ENCODE results near the gene BBS10. TPM values are rescaled to one million over a fixed set of nuclear protein-coding genes. Genes with fewer than 3 reads are reported as not detected.
A peak's percentile ranks its signal among the peaks of the same experiment; 100 is the strongest.

BBS10 gene
- total and polyA plus RNA-seq, 2 of the 13 experiments (the other 11 are each of a cell fraction or from before 2014, with no cell fraction given) = 4.9 to 7.4 TPM

- TF ChIP-seq, protein P1, sequence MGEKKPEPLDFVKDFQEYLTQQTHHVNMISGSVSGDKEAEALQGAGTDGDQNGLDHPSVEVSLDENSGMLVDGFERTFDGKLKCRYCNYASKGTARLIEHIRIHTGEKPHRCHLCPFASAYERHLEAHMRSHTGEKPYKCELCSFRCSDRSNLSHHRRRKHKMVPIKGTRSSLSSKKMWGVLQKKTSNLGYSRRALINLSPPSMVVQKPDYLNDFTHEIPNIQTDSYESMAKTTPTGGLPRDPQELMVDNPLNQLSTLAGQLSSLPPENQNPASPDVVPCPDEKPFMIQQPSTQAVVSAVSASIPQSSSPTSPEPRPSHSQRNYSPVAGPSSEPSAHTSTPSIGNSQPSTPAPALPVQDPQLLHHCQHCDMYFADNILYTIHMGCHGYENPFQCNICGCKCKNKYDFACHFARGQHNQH (CRISPR knock-in tag; IDR thresholded peaks at IDR 0.05) = peak; percentile 62; the same call in 1 of the 2 replicates
- TF ChIP-seq ARID2 (CRISPR knock-in tag; IDR thresholded peaks at IDR 0.05; ENCODE audit: borderline replicate concordance) (no peak), EHMT2 (IDR thresholded peaks at IDR 0.05; ENCODE audit: borderline replicate concordance, low read depth, low read length) (no peak), GTF3A (CRISPR knock-in tag; conservative IDR thresholded peaks at IDR 0.05) (peak; percentile 30; the same call in 1 of the 2 replicates), ZBTB42 (CRISPR knock-in tag; IDR thresholded peaks at IDR 0.05) (no peak), ZHX2 (IDR thresholded peaks at IDR 0.05; ENCODE audit: low read depth) (no peak), ZHX2 (CRISPR knock-in tag; IDR thresholded peaks at IDR 0.05; ENCODE audit: borderline replicate concordance) (0 out of 2 replicates have a peak, but pooled peaks have one; percentile 75), ZFX (CRISPR knock-in tag; IDR thresholded peaks at IDR 0.05; ENCODE audit: low read depth) (peak; percentile 81), CBX1 (IDR thresholded peaks at IDR 0.05; ENCODE audit: low read depth) (no peak), MEIS1 (CRISPR knock-in tag; IDR thresholded peaks at IDR 0.05; ENCODE audit: borderline replicate concordance) (0 out of 2 replicates have a peak, but pooled peaks have one; percentile 14), ZNF562 (CRISPR knock-in tag; IDR thresholded peaks at IDR 0.05; ENCODE audit: borderline replicate concordance) (no peak), ZMAT3 (CRISPR knock-in tag; conservative IDR thresholded peaks at IDR 0.05) (0 out of 2 replicates have a peak, but pooled peaks have one; percentile 27), ZNF747 (CRISPR knock-in tag; IDR thresholded peaks at IDR 0.05; ENCODE audit: borderline replicate concordance) (0 out of 2 replicates have a peak, but pooled peaks have one; percentile 65)
- TF ChIP-seq, protein P2, sequence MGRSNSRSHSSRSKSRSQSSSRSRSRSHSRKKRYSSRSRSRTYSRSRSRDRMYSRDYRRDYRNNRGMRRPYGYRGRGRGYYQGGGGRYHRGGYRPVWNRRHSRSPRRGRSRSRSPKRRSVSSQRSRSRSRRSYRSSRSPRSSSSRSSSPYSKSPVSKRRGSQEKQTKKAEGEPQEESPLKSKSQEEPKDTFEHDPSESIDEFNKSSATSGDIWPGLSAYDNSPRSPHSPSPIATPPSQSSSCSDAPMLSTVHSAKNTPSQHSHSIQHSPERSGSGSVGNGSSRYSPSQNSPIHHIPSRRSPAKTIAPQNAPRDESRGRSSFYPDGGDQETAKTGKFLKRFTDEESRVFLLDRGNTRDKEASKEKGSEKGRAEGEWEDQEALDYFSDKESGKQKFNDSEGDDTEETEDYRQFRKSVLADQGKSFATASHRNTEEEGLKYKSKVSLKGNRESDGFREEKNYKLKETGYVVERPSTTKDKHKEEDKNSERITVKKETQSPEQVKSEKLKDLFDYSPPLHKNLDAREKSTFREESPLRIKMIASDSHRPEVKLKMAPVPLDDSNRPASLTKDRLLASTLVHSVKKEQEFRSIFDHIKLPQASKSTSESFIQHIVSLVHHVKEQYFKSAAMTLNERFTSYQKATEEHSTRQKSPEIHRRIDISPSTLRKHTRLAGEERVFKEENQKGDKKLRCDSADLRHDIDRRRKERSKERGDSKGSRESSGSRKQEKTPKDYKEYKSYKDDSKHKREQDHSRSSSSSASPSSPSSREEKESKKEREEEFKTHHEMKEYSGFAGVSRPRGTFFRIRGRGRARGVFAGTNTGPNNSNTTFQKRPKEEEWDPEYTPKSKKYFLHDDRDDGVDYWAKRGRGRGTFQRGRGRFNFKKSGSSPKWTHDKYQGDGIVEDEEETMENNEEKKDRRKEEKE (IDR thresholded peaks at IDR 0.05) = no peak
- TF ChIP-seq, protein P3, sequence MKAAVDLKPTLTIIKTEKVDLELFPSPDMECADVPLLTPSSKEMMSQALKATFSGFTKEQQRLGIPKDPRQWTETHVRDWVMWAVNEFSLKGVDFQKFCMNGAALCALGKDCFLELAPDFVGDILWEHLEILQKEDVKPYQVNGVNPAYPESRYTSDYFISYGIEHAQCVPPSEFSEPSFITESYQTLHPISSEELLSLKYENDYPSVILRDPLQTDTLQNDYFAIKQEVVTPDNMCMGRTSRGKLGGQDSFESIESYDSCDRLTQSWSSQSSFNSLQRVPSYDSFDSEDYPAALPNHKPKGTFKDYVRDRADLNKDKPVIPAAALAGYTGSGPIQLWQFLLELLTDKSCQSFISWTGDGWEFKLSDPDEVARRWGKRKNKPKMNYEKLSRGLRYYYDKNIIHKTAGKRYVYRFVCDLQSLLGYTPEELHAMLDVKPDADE (CRISPR knock-in tag; IDR thresholded peaks at IDR 0.05) = peak; percentile 76; the same call in 1 of the 2 replicates
Measured at GRCh38 chr12:76348079-76348901, at the start of gene BBS10 (continued).

Measured in HepG2 (cell line).